GM21360 (cell line): ENCODE measurements around the gene ATXN1L.
A peak's percentile ranks its signal among the peaks of the same experiment; 100 is the strongest.
"Not testable (repeated sequence)": the region's sequence is repeated elsewhere in the genome, so short reads cannot be mapped to it uniquely, and the experiment has no call there.

Experiments used
- ATAC-seq: cut with Tn5 transposase; IDR thresholded peaks from one replicate; pipeline ENCODE4 v1.9.1; 2021; ENCODE audit warnings: mild to moderate bottlenecking, moderate library complexity; ENCODE audit not compliant: unreplicated experiment

Gene ATXN1L

DNA sequence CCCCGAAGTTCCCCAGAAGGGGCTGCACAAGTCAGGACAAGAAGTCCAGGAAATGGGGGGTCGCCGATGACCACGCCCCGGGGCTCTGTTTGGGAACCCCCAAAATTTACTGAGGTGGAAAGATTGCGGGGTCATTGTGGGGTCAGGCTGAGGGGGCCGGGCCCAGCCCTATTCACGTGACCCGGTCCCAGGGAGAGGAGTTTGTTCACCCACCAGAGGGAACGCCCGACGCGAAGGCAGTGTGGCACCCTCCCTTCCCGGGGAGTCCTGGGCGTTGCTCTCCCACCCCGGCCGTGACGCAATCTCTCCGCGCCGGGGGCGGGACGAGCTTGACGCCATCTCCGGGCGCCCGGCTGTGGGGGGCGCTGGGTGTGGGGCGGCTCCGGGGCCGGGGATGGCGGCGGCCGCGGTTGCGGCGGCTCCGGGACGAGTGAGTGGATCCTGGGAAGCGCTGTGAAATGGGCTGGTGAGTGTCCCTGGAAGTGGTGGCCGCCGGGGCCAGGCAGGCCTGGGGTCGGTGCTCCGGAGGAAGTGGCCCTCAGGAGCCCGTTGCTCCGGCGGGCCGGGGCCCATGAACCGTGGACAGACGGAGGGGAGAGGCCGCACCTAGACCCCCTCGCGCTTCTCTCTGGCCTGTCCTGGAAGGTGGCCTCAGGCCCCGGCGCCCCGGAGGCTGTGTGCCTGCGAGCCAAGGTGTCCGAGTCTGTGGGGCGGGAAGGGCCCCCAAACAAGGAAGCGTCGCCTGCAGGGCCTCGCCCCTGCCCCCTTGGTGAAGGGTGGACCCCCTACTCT lies at the start of gene ATXN1L:
TSS of gene ATXN1L (plus strand) at position 338 of the 792 bp plus-strand sequence. CDS start 3,765 bp downstream, outside the sequence.
- peak; percentile 73 for ATAC-seq

DNA sequence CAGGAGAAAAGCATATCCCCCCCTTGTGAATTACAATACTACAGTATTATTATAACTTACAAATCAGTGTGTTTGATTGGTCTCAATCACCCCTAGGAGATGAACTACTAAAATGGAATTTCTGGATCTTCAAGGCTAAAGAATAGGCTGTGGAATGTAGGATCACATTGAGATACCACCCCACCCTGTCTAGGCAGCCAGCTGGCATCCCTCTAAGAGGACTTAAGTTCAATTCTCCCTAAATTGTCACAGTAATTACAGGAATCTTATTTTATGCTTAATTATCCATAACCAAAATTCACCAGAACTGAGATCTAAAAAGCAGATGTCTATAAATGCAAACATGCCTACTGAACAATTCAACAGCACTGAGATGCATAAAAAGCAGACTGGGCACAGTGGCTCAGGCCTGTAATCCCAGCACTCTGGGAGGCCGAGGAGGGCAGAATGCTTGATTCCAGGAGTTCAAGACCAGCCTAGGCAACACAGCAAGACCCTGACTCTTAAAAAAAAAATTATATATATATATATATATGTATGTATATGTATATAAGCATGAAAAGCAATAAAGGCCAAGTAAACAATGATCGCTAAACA lies 49.2 kb upstream of the ATXN1L start:
- no peak for ATAC-seq

GRCh38 chr16:71803305-71803690 lies 42.5 kb upstream of the ATXN1L start:
- no peak for ATAC-seq

DNA sequence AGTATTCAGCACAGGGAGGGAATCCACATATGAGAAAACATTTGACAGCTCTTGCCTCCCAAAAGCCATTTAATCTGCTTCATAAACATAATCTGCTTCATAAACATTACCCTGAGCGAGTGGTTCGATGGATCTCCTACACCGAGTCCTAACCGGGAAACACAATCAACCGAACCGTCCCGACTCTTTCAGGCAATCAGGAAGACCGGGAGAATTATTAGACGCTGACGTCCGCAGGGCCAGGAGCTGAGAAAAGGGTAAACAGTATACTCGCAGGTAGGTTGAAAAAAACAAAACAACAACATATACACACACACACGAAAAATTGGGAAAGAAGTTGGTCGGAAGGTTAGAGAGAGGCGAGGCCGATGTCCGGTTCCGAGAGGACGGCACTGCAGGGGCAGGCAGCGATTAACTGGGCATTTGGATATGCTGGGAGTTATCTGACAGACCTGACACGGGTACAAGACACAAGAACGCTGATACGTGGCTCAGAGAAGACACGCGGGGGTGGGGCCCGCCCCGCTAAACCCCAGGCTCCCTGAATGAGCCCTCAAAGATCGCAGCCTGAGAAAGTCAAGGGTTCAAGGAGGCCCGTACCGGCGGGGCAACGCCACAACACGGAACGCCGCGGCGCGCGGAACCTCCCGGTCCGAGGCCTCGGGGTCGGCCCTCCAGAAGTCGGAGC lies 37.7 kb upstream of the ATXN1L start:
- ATAC-seq, result no peak

- ATAC-seq, result peak; percentile 76
Observed at GRCh38 chr16:71808593-71809459, 37.0 kb upstream of the ATXN1L start, which contains the start of gene AP1G1. TSS of gene AP1G1 (minus strand) at chr16:71808834. CDS start at chr16:71789479, 19,355 bp downstream.

DNA sequence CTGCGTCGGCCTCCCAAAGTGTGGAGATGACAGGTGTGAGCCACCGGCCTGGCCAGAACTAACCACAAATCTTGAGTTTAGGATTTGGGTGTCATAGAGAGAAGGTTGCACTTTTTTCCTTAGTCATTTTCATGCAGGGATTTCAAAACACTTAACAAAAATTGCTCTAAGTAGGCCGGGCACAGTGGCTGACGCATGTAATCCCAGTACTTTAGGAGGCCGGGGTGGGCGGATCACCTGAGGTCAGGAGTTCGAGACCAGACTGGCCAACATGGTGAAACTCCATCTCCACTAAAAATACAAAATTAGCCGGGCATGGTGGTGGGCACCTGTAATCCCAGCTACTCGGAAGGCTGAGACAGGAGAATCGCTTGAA lies 35.6 kb upstream of the ATXN1L start:
- ATAC-seq, result not testable (repeated sequence)

- ATAC-seq, result no peak
Observed at GRCh38 chr16:71811261-71811803, 34.4 kb upstream of the ATXN1L start.

GRCh38 chr16:71817155-71817500 lies 28.6 kb upstream of the ATXN1L start:
- ATAC-seq, result peak; percentile 15

- ATAC-seq, result no peak
Observed at GRCh38 chr16:71826533-71827017, 19.2 kb upstream of the ATXN1L start.

DNA sequence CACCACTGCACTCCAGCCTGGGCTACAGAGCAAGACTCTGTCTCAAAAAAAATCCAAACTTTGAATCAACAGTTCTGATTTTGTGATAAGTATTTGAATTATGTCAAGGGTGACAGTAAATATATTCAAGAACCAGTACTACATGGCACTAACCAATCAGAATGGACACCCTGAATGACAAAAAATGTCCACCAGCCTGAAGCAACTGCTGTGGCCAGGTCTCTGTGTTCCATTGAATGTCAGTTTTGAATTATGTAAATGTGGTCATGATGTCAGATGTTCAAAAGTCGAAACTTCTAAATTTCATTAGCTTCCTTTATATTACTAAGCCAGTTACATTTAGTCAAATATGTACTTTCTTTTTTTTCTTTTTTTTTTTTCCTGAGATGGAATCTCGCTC lies 15.4 kb upstream of the ATXN1L start:
- no peak for ATAC-seq

GRCh38 chr16:71831698-71832097 lies 14.1 kb upstream of the ATXN1L start:
- not testable (repeated sequence) for ATAC-seq

GRCh38 chr16:71832112-71832511 lies 13.7 kb upstream of the ATXN1L start:
- not testable (repeated sequence) for ATAC-seq

DNA sequence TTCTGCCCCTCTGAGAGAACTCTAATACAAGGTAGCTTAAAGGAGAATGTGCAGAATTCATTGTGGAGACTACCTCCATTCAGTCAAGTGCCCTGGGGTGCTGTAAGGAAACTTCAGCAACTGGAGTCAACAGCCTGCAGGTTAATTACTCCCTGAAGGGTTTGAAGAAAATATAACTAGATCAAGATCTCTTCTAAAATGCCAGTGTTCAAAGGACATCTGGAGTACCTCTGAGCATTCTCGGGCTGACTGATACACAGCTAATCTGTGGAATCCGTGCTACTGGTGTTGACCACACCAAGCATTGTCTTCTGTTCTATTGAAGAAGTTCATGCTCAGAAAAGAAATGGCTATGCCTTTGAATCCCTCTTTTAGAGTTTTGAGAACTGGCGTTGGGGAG lies 11.5 kb upstream of the ATXN1L start:
- no peak for ATAC-seq

GRCh38 chr16:71837150-71837549 lies 8.6 kb upstream of the ATXN1L start:
- no peak for ATAC-seq

DNA sequence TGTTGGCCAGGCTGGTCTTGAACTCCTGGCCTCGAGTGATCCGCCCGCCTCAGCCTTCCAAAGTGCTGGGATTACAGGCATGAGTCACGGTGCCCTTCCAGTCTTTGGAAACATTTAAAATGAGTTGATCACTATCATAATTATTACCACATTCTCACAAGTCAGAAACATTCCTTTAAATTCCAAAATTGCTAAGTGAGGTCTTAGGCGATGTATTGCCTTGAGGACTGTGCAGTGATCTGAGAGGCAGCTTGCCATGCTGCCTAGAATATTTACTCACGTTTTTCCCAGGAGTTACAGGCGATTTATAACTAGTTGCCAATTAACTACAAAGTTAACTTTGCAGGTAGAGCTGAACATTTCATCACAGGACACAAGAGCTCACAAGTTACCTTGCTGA lies 5.7 kb upstream of the ATXN1L start:
- no peak for ATAC-seq

GRCh38 chr16:71843572-71843971 lies 2.2 kb upstream of the ATXN1L start:
- no peak for ATAC-seq

GRCh38 chr16:71846431-71846830 lies 655 bp downstream of the ATXN1L start:
- no peak for ATAC-seq

DNA sequence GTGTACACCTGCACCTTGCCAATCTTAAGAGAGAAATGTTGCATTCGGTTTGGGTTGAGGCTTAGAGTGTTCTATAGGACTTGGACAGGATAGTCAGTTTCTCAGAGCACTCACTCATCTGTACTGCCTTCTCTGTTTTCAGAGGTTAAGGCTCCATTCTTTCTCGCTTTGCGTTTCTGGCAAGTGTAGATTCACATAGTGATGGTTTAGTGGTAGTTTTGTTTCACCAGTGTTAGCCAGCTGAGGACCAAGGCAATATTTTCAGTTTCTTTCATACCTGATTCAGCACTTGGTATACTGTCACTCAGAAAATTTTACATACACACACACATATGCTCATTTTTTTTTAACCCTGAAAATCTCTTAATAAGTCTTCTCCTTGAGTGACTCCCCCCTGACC lies 1.3 kb downstream of the ATXN1L start:
- ATAC-seq, result no peak

DNA sequence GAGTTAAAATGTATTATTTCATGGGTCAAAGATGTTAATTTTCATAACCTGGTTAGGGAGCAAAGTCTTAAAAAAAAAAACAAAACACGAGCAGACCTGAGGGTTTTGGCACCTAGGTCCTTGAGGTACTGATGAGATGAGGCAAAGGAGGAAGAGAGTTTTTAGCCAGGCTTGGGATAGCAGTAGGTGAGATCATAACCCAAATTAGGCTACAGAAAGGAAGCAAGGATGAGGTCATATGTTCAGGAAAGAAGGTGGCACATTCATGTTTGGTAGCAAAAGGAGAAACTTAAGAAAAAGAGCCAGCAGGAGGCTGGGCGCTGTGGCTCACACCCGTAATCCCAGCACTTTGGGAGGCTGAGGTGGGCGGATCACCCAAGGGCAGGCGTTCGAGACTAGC lies 2.8 kb downstream of the ATXN1L start:
- no peak for ATAC-seq

- ATAC-seq, result no peak
Observed at GRCh38 chr16:71851746-71852145, 6.0 kb downstream of the ATXN1L start.

DNA sequence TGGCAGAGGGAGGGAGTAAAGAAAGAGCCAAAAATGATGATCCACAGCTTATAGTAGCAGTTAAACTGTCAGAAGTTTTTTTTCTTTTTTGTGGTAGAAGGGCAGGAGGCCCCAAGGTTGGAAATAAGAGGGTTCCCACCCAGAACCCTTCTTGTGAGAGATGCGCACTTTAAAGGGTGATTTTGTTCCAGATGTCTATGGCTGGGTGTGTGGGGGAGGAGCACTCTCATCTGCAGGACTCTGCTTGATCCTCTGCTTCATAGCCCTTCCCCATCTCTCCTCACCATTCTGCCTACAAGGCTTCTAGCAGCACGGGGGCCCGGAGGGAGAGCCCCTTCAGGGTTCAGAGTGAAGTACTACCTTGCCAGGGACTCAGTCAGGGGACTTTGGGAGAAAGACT lies 6.4 kb downstream of the ATXN1L start:
- no peak for ATAC-seq
